ENCODE measurements around the gene LRIT1. TPM values are rescaled to one million over a fixed set of nuclear protein-coding genes. Genes with fewer than 3 reads are reported as not detected.

LRIT1 gene
- total RNA-seq, 1 experiment from 2014 or later: not detected

DNA sequence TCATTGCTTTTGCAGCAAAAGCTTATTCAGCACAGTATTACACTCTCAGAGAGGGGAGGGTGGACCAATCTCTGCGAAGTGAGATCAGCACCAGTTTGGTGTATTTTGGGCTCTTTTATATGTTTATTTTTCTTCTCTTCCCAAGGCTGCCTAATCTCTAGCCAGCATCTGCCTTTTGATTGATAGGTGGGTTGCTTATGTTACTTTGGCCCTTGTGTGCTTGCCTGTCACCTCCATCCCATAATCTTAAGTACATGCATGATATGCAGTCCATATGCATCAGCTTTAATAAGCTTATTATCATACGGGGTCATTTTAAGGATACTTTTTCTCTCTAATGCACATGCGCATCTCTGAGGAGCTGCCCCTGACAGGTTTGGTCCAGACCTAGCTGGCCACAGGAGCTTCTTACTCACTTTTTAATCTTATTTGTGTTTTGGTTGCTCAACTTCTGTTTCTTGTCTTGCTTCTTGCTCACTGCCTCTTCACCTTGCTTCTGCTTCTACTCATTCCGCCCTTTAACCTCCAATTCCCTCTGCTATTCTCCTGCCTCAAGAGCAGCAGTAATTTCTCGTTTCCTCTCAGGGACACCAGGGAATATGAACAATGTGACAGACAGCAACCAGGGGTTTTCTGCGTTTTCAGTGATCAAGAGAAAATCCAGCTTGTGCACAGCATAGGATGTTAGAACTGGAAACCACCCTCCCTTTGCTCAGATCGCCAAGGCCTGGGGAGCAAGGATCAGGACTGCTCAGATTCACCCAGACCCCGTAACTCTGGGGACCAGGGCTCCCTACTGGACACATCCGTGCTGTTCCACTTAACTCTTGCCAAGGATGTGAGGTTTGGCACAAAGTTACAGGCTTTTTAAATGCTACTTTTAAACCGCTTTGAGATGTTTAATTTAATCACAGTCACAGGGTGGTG lies 13.5 kb upstream of the LRIT1 start:
- no peak for DNase-seq (ENCODE audit: low spot score)

DNA sequence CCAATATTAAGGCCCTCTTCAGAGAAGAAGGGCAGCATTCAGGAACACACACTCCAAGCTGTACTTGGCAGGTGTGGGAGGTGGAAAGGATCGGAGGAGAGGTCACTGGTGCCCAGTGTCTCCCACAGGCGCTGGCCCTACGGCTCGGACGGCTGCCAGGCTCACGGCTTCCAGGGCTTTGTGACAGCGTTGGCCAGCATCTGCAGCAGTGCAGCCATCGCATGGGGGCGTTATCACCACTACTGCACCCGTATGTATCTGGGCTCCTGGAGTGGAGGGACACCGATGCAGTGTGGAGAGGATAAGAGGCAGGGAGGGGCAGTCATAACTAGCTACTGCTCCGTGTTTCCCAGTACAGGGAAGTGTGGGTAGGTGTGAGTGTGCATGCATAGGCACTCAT lies 7.4 kb upstream of the LRIT1 start:
- DNase-seq (ENCODE audit: low spot score): no peak

DNA sequence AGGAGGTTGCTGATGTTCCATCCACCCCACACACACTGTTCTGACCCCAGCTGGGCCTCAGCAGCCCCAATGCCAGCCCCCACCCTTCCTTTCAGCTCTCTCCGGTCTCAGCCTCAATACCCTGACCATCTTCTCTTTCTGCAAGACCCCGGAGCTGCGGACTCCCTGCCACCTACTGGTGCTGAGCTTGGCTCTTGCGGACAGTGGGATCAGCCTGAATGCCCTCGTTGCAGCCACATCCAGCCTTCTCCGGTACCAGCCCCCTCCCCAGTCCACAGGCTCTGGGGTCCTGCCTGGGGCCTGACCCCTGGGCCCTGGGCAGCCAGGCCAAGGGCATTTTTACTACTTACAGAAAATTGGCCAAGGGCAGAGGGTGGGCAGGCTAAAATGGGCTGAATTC lies 6.2 kb upstream of the LRIT1 start:
- no peak for DNase-seq (ENCODE audit: low spot score)

DNA sequence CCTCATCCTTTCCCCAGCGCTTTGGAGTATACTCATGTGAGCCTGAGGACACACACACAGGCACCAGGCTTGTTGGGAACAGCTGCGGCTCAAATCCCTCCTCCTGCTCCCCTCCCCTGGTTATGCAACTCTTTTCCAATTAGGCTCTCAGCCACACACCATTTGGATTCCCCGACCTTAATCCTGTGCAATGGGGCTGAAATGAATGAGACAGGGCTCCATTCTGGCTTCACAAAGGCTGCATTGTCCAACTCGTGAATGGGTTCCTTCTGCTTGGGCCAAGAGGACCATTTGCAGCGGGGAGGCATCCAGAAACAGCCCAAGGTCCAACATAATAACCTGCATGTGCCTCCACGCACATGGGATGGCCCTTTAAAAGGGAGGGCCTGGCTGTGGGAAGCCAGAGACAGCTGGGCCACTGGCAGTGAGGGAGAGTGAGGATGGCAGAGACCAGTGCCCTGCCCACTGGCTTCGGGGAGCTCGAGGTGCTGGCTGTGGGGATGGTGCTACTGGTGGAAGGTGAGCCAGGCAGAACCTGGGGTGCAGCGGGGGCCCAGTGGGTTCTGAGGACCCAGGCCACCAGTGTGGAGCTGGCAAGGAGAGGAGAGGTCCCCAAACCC lies 3.4 kb upstream of the LRIT1 start, which contains the start of gene RGR:
TSS of gene RGR (plus strand) at position 403 of the 620 bp plus-strand sequence. CDS start at position 441, 38 bp downstream.
- no peak for DNase-seq (ENCODE audit: low spot score)

DNA sequence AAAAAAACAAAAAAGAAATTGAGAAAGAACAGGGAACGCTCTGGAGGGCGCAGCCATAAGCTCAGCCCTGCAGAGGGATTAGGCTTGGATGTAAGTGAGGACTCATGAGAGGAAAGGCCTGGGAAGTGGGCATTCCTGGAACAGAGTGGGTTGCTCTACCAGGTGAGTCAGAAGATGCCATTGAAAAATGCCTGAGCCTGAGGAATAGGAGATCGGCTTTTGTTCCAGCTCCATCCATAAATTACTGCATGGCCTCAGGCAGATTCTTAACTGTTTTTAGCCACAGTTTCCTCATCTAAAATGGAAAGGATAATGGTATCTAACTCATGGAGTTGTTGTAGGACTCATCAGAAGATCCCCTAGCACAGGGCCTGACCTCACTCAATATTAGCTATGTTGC lies 2.4 kb upstream of the LRIT1 start:
- DNase-seq (ENCODE audit: low spot score): no peak

DNA sequence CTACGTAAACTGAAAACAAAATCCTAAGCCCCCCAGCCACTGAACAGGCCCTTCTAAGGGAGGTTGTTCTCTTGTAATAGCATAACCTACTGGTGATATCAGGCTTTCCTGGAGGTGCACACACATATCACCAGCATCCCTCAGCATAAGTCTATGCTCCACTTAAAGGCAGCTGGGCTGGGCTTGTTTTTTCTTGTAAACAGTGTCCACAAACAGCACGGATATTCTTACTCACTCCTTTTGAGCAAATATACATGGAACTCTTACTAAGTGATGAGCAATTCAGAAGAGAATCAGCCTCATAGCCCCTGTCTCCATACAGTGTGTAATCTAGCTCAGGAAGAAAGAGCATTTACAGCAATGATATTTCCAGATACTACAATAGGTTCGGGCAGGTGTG lies 2.4 kb downstream of the LRIT1 start:
- DNase-seq (ENCODE audit: low spot score): no peak

DNA sequence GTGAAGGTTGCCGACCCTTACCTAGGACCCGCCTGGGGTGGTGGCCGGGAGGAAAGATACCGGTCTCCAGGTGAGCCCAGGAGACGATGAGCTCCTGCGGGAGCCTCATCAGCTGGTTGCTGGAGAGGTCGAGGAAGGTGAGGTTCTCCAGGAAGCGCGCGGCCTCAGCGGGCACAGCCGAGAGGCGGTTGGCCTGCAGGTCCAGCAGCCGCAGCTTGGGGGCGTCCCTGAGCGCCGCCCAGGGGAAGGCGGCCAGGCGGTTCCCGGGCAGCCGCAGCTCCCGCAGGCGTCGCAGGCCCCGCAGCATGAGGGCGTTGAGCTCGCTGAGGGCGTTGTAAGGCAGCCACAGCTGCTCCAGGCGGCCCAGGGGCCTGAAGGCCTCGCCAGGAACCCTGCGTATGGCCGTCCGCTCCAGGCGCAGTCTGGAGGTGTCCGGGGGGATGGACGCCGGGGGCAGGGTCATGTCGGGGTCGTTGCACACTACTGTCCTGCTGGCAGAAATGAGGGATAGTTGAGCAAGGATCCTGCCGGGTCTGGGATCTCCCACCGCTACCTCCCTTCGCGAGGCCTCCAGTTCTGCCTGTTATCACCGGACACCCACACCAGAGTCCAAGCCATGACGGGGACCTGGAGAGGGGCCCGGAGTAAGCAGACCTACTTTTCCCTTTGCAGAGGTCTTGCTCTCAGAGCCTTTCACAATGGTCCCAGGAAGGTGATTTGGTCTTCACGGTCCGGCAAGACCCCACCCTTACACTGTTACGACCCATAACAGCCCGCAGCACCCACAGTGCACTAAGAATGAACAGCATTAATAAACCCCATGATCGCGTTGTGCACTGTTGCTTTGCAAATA lies 3.9 kb downstream of the LRIT1 start:
- no peak for DNase-seq (ENCODE audit: low spot score)

DNA sequence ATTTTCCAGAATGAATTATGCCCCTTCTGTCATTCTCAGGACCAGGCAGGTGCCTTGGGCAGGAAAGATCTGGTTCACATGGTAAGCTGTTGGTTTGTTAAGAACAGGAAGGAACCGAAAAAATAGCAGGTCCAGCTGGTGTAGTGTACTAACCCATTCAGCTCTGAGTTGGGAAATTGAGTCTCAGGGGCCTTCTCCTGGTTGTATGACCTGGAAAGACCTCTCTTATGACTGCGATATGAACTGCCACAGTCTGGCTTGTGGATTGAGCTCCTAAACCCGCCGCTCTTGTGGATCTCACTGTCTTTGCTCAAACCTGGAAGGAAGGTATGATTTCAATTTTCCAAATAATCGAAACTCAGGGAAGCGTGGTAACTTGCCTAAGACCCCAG lies 4.5 kb downstream of the LRIT1 start:
- no peak for DNase-seq (ENCODE audit: low spot score)

DNA sequence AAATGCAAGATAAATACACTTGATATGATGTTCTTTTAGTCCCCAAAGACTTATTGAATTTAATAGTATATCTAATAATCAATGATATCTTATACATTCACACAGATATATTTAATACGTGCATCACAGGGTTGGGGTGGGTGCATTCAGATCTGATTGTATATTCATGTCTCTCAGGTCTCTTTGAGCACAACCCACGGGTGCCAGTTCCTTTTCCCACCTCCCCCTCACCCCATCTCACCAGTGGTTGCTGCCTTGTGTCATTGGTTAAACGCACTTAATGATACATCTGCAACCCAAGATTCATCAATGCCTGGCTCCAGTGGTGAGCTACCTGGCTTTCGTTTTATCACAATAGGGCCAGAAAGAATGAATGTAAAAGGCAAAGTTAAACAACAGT lies 6.2 kb downstream of the LRIT1 start:
- DNase-seq (ENCODE audit: low spot score): no peak

DNA sequence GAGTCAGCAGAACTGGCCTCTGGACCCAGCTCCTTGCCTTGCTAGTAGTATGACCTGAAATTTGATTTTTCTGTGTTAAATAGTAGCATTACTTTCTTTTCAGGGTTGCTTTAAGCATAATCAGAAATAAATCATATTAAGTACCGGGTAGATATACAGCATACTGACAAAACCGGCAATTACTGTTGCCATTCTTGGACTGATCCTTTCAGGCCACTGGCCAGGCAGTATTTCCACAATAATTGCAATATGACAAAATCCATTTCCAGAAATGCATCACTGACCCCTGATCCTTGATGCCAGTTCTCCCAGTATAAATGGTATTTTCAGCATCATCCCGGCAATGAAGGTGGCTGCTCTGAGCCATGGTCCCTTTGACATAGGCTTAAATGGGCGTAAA lies 6.9 kb downstream of the LRIT1 start:
- DNase-seq (ENCODE audit: low spot score): no peak

DNA sequence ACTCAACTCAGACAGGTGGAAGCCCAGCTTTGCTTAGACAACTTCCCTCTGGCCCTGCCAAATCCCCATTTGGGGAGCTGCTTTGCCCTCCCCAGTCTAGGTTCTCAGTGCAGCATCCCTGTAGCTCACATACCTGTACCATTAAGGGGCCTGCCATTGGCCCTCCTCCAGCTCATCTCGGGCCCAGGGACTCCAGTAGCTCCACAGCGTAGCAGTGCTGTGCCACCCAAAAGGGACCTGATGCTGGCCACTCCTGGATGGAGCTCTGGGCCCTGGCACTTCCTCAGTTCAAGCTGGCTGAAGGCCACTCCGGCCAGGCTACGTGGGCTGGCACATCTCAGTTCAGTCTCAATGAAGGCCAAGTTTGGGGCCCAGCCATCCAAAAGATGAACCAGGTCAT lies 7.4 kb downstream of the LRIT1 start:
- DNase-seq (ENCODE audit: low spot score): no peak

DNA sequence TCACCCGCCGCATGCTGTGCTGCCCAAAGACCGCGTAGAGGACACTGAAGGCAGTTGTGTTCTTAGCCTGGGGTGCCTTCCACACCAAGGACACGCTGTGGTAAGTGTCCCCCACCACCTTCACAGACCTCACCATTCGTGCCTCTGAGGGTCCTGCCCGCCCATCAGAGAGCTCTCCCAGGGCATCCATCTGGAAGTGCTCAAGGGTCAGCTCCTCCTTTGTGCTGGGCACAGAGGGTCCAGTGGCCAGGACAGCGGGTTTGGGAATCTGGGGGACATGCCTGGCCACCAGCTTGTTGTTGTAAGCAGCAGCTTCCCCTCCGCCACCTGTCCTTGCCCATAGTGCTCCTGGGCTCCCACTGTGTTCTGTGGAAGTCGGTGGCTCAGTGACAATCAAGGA lies 9.0 kb downstream of the LRIT1 start:
- no peak for DNase-seq (ENCODE audit: low spot score)

DNA sequence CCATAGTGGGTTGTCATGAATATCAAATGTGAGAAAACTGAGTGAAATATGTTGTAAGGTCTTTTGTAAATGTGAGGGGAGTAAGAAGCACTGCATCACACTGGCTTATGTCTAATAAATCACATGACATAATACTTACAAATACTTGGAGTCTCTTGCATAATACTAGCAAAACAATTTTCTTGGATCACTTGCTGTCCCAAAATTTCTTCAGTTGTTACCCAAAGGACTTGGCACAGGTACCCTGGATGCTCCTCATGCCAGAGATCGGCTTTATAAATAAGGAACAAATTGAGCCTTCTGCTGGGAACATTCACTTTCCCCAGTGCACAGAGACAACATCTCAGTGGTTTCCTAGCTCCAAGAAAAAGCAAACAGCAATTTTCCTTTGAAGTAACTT lies 11.0 kb downstream of the LRIT1 start:
- DNase-seq (ENCODE audit: low spot score): no peak

DNA sequence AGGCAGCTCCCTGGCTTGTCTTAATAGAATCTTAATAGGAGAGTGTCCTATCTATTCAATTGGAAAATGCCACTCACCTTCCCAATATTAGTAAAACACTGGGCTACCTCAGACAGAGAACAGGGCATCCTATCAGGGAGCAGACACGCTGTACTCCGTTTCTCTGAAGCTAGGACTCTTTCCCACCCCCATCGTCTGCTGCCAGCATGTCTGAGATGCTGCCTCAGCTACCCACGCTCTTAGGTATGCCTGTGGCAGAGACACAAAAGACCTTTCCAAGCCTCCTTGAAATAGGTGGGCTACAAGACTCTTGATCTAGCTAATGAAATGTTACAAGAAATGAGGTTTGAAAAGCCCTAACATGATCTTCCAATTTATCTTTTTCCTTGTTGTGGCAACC lies 13.5 kb downstream of the LRIT1 start:
- DNase-seq (ENCODE audit: low spot score): no peak

DNA sequence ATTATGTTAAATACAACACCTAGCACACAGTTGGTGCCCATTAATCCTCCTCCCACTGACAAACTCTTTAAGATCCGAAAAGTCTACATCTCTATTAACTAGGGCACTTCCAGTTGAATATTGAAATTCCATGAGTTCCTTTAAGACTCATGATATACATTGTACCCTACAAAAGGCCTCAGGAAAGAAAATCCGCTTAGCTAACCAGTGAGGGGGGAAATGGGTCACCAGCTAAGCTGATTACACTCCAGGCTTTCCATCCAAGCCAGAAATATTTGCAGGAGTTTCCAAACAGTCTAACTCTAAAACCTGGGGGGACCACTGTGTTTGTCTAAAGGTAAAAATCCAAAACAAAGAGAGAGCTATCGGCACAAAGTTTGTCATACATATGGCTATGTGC lies 14.7 kb downstream of the LRIT1 start:
- no peak for DNase-seq (ENCODE audit: low spot score)

DNA sequence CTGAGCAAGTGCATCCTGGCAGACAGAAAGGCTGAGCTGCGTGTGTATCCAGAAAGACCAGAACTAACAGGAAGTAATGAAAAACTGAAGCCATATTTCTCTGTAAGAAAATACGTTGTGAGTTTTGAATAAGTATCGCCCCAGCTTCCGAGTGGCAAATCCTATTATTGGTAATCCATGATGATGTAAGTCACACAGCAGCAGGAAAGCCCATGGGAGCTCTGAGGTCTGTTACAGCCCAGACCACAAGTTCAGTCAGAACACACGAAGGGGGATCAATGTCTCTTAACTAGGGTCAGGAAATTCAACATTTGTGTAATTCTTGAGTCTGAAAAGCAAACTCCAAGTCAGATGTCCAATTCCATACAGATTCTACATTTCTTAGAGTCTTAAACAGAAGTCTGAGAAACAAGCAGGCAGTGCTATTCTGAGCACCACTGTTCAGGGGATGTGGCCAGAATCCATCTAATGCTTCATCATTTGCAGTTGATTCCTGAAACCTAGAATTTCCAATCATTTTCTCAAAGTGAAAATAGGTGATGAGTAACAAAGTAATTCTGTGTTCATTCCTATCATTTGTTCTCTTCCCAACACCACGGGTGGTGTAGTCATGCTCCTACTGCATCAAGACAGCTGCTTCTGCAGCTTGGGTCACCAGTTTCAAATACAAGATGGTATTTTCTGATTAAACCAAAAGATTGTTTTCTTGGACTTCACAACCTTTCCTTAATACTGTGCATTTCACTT lies 15.7 kb downstream of the LRIT1 start, which contains the start of gene LRIT2:
TSS of gene LRIT2 (minus strand) at position 118 of the 747 bp plus-strand sequence. CDS start at position 94, 24 bp downstream.
- DNase-seq (ENCODE audit: low spot score): no peak

DNA sequence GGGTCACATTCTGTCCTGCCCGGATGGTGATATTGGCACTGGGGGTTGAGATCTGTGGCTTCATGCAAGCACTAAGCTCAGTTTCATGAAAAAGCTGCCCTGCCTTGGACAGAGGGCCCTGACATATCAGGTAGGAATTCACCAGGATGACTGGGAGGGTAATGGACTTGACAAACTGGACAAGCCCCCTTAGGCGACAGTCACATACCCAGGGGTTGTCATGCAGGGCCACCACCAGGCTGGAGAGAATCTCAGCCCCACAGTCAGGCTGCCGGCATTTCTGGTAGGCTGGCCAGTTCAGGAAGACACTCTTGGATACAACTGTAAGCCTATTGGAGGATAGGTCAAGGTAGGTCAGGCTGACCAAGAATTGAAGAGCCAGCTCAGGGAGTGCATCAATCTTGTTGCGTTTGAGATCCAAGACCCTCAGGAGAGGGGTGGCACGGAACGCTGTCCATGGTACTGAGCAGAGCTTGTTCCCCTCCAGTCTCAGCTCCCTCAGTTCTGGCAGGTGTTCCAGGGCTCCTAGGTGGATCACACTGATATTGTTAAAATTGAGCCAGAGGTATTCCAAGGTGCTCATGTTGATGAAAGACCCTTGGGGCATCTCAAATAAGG lies 16.8 kb downstream of the LRIT1 start:
- DNase-seq (ENCODE audit: low spot score): no peak

DNA sequence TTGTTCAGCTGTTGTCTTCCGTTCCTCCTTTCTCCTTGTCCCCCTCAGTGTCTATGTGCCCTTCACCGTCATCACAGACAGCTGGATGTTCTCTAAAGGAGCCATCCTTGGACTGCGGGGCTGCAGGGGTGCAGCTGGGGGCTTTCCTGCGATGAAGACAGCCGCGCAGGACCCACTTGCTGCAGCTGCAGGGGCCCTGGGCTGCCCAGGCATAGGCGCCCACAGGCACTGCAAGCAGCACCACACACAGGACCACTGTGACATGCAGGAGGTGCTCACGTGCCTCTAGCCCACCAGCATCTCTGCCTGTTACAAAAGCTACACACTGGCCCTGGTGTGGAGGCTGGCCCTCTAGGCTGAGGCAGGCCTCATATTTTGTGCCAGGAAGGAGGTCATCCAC lies 19.4 kb downstream of the LRIT1 start:
- no peak for DNase-seq (ENCODE audit: low spot score)

DNA sequence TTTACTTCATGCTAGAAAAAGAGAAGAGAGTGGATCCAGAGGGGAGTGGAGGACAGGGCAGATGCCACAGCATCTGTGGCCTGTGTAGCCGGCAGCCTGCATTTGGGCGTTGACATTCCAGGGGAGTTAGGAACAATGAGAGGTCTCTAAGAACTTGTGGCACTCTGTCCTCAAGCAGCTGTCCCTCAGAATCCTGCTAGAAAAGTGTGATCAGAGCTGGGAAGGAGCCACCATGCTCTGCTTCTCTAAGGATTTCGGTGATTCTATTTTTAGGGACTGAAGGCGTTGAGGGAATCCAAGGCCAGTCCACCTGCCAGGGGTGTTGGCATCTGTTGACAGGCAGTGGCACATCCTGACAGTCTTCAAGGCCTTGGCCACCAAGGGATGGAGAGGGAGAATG lies 23.6 kb downstream of the LRIT1 start:
- no peak for DNase-seq (ENCODE audit: low spot score)

DNA sequence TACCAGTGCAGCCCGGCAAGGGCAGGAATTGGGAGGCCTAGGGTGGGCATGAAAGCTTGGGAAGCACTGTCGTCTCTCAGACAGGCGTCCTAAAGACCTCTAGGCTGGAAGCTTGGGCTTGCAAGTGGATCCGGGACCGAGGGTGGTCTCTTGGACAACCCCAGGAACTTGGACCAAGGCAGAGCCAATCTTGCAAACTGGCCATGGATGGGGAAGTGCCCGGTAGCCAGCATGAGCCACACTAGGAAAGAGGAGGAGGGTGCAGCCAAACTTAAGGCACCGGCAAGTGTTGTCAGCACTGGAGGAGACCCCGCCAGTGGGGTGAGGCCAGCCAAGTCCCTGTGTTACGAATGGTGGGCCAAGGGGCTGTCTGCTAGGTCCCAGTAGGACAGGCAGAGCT lies 24.5 kb downstream of the LRIT1 start:
- no peak for DNase-seq (ENCODE audit: low spot score)
